ENCODE data around the gene PLA2G5. TPM values are rescaled to one million over a fixed set of nuclear protein-coding genes. Genes with fewer than 3 reads are reported as not detected.

PLA2G5 gene
- total and polyA plus RNA-seq, 9 of the 15 experiments (the other 6 are each of a cell fraction or from before 2014, with no cell fraction given) = not detected

DNA sequence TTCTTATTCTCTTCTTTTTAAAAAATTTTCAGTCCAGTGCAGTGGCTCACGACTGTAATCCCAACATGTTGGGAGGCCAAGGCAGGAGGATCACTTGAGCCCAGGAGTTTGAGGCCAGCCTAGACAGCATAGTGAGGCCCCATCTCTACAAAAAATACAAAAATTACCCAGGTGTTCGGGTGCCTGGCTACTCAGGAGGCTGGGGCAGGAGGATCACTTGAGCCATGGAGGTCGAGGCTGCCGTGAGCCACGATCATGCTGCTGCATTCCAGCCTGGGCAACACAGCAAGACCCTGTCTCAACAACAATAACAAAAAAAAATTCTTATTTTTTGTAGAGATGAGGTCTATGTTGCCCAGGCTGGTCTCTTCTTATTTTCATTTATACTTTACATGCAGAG is 41.5 kb downstream of the PLA2G5 start:
- WGBS (ENCODE audit: insufficient coverage, low coverage, missing lambda C conversion rate) = 4% methylated on average over 5 of the region's 5 CpGs
- H3K4me3 ChIP-seq = no peak overlapping the region
- H4K20me1 ChIP-seq (replicated peaks; ENCODE audit: control insufficient read depth, insufficient read depth, low read length) = peaks cover 6% of the 10 kb centered on the region; the same call in 1 of the 2 replicates
- H2AFZ ChIP-seq (ENCODE audit: low read depth, low read length) = no peak overlapping the region
- H3K27me3 ChIP-seq (ENCODE audit: control insufficient read depth in 2 of 2, insufficient read depth in 2 of 2, low read length in 2 of 2) = peaks cover 24 to 66% of the 10 kb centered on the region in 2 experiments
- no peaks in the 10 kb centered on the region; a peak in 1 of 5 replicates for H3K4me1 ChIP-seq (replicated peaks in 1 of 2; ENCODE audit: control insufficient read depth in 2 of 2, insufficient read depth in 2 of 2, low read length in 2 of 2)
- DNase-seq (ENCODE audit: extremely low read depth in 1 of 4, low spot score in 3 of 4) = no peak
- H3K27ac ChIP-seq (ENCODE audit: extremely low read depth, low read depth, low read length) = no peak overlapping the region
- H3K9me3 ChIP-seq (replicated peaks; ENCODE audit: control insufficient read depth, insufficient read depth, low read depth, low read length) = no peaks in the 10 kb centered on the region
- intact Hi-C loops (cut with micrococcal nuclease) = no loop called here
- no peak for FAIRE-seq
- no peaks in the 10 kb centered on the region for H3K9me1 ChIP-seq (ENCODE audit: control insufficient read depth, insufficient read depth, low read length)
- H3K79me2 ChIP-seq (ENCODE audit: control insufficient read depth, insufficient read depth, low read length) = no peaks in the 10 kb centered on the region
- POLR2A ChIA-PET = no interaction called here
- H3K9ac ChIP-seq (ENCODE audit: insufficient read depth in 1 of 2, low read depth in 2 of 2, low read length in 2 of 2) = no peak overlapping the region
- no peak for ATAC-seq
- BruUV-seq (replicated peaks) = no TSS peak
- no peaks in the 10 kb centered on the region for H3K36me3 ChIP-seq (ENCODE audit: control insufficient read depth, insufficient read depth, low read length)
- CTCF ChIA-PET (ENCODE audit: low intra/inter-chr PET ratio) = no interaction called here
- in situ Hi-C loops (cut with MboI) = no loop called here
- TF ChIP-seq RFX5 (IDR thresholded peaks at IDR 0.05; ENCODE audit: low read depth, low read length) = no peak
- TF ChIP-seq SMAD1 (IDR thresholded peaks at IDR 0.05; ENCODE audit: low read depth, low read length, partially characterized antibody) = no peak
- TF ChIP-seq KLF16 (IDR thresholded peaks at IDR 0.05) = no peak
- TF ChIP-seq KLF10 (CRISPR knock-in tag; IDR thresholded peaks at IDR 0.05) = no peak
- no peak for TF ChIP-seq ZNF12 (CRISPR knock-in tag; IDR thresholded peaks at IDR 0.05)
- TF ChIP-seq ZNF121 (CRISPR knock-in tag; conservative IDR thresholded peaks at IDR 0.05) = peak; percentile 70
- TF ChIP-seq RBFOX2 (IDR thresholded peaks at IDR 0.05; ENCODE audit: low read depth, low read length) = no peak
- TF ChIP-seq, protein P1, sequence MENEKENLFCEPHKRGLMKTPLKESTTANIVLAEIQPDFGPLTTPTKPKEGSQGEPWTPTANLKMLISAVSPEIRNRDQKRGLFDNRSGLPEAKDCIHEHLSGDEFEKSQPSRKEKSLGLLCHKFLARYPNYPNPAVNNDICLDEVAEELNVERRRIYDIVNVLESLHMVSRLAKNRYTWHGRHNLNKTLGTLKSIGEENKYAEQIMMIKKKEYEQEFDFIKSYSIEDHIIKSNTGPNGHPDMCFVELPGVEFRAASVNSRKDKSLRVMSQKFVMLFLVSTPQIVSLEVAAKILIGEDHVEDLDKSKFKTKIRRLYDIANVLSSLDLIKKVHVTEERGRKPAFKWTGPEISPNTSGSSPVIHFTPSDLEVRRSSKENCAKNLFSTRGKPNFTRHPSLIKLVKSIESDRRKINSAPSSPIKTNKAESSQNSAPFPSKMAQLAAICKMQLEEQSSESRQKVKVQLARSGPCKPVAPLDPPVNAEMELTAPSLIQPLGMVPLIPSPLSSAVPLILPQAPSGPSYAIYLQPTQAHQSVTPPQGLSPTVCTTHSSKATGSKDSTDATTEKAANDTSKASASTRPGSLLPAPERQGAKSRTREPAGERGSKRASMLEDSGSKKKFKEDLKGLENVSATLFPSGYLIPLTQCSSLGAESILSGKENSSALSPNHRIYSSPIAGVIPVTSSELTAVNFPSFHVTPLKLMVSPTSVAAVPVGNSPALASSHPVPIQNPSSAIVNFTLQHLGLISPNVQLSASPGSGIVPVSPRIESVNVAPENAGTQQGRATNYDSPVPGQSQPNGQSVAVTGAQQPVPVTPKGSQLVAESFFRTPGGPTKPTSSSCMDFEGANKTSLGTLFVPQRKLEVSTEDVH (IDR thresholded peaks at IDR 0.05; ENCODE audit: low read depth, partially characterized antibody) = no peak
- H3K4me2 ChIP-seq (ENCODE audit: insufficient read depth, low read length) = no peak overlapping the region

Measured in K562 (cell line).